Stimulated activated CD4-positive, alpha-beta T cell treated with anti-CD3 and anti-CD28 coated beads, Interleukin-15, amount 100 ng/mL, for 1 hour (primary cell): ENCODE data around the gene OPN1MW.
"Not testable (repeated sequence)": the region's sequence is repeated elsewhere in the genome, so short reads cannot be mapped to it uniquely, and the experiment has no call there.

ENCODE experiments used
- DNase-seq, 2 donors: peaks; one replicate each; pipeline ENCODE4 v3.0.0-alpha.2; 2020; ENCODE audit warnings: low read depth in 1 of 2, low spot score in 1 of 2

Gene OPN1MW

DNA sequence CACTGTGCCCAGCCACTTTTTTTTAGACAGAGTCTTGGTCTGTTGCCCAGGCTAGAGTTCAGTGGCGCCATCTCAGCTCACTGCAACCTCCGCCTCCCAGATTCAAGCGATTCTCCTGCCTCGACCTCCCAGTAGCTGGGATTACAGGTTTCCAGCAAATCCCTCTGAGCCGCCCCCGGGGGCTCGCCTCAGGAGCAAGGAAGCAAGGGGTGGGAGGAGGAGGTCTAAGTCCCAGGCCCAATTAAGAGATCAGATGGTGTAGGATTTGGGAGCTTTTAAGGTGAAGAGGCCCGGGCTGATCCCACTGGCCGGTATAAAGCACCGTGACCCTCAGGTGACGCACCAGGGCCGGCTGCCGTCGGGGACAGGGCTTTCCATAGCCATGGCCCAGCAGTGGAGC, at the start of gene OPN1MW:
OPN1MW (plus strand) TSS at position 301 of the 400 bp plus-strand sequence; CDS start at position 383, 82 bp downstream.
- not testable (repeated sequence) for DNase-seq

- DNase-seq = no peak
Measured at GRCh38 chrX:154135458-154136229, 46.8 kb upstream of the OPN1MW start.

DNA sequence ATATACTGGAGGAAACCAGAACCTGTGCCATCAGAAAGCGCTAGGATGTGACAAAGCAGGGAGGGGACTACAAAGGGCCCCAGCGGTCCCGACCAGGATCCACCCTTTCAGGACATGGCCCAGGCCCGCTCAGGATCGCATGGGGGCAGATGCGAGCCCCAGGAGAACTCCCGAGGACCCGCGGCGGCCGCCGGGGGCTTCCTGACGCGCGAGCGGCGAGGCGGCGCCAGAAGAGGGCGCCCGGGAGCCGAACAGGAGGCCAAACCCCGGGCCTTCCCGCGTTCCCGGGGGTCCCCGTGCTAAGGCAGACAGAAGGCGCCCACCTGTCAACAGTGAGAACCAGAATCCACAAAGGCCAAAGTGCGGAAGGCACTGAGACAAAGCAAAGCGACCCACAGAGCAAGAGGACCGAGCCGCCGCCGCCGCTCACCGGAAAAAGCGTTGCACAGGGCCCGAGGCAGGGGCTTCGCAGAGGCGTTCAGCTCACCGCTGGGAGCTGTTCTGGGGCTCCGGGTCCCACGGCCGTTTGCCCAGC, 45.7 kb upstream of the OPN1MW start:
- DNase-seq = peak; percentile 38 to 54

DNA sequence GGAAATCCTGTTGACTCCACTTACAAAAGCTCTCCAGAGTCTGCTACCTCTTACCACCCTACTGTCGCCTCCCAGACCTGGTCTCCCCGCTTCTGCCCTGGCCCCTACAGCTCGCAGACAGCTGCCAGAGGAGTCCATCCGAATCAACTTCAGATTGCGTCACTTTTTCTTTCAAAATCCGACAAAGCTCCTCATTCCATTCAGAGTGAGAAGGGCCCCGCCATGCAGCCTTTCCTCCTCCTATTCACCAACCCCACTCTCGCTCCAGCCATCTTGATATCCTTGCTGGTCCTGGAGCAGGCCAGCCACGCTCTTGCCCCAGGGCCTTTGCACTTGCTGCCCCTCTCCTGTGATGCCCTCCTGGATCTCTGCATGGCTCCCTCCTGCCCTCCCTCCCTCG, 43.5 kb upstream of the OPN1MW start:
- DNase-seq = no peak

GRCh38 chrX:154140206-154140605, 42.2 kb upstream of the OPN1MW start:
- DNase-seq = no peak

- DNase-seq = no peak
Measured at GRCh38 chrX:154140742-154141141, 41.7 kb upstream of the OPN1MW start.

GRCh38 chrX:154142386-154142785, 40.0 kb upstream of the OPN1MW start:
- no peak for DNase-seq

GRCh38 chrX:154142950-154143745, 39.2 kb upstream of the OPN1MW start:
- DNase-seq = no peak

- not testable (repeated sequence) for DNase-seq
Measured at GRCh38 chrX:154144010-154144409, 38.4 kb upstream of the OPN1MW start, which contains the start of gene OPN1LW. TSS of gene OPN1LW (plus strand) at chrX:154144243. CDS start at chrX:154144284, 41 bp downstream.

DNA sequence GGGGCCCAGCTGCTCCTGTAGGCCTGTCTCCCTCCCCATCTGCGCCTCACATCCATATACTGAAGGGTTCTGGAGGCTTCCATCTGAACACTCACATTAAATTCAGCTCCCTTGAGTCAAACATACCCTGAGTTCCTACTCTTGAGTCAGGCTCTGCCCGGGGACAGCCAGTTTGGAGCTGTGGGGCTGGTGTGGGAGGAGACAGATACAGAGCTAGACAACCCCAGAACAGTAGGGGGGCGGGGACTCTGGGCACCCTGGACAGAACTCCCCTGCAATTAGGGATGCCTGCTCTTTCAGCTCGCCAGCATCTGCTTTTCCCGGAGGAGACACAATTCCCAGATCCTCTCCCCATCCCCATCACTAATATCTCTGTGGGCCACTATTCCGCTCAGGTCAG, 31.4 kb upstream of the OPN1MW start:
- not testable (repeated sequence) for DNase-seq

DNA sequence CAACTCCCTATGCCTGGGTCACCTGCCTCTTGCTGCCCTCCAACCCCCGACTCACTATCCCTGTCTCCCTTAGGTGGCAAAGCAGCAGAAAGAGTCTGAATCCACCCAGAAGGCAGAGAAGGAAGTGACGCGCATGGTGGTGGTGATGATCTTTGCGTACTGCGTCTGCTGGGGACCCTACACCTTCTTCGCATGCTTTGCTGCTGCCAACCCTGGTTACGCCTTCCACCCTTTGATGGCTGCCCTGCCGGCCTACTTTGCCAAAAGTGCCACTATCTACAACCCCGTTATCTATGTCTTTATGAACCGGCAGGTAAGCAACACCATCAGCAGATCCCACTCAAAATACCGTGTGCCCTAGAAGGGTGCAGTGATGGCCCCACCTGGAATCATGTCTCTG, 26.2 kb upstream of the OPN1MW start:
- DNase-seq = not testable (repeated sequence)

DNA sequence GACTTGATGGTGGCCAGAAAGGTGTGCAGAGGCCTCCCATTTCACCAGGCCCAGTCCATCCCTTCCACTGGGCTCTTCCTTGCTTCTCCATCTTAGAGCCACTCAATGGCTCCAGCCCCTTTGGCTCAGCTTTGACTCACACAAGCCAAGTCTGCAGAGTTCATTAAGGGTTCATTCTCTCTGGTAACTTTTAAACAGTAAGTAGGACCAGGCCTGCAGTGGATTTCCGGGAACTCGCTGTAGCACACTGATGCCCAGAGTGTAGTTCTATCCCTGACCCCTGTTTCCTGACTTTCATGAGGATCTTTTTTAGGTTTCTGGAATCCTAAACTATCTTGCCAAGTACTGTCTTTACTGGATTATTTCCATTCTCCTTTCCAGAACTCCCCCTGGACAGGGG, 25.2 kb upstream of the OPN1MW start:
- not testable (repeated sequence) for DNase-seq

DNA sequence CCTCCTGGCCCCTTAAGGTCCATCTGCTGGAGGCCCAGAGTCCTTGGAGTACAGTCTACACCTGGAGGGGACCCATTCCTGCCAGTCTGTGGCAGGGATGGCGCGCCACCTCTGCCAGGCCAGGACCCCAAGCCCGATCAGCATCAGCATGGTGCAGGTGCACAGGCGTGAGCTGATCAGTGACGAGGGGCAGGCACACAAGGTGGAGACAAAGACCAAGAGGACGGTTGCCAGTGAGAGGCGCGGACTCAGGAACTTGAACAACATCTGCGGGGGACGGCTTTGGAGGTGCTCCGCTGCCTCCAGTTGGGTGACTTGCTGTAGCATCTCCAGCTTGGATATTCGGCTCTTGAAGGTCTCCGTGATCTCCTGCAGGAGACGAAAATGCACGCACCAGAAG, 23.1 kb upstream of the OPN1MW start:
- not testable (repeated sequence) for DNase-seq

GRCh38 chrX:154164902-154165301, 17.5 kb upstream of the OPN1MW start:
- DNase-seq = not testable (repeated sequence)

GRCh38 chrX:154168384-154168783, 14.0 kb upstream of the OPN1MW start:
- DNase-seq = not testable (repeated sequence)

- DNase-seq = not testable (repeated sequence)
Measured at GRCh38 chrX:154172535-154172943, 9.9 kb upstream of the OPN1MW start.

GRCh38 chrX:154174356-154174755, 8.0 kb upstream of the OPN1MW start:
- DNase-seq = not testable (repeated sequence)

GRCh38 chrX:154183794-154184193, 1.4 kb downstream of the OPN1MW start:
- not testable (repeated sequence) for DNase-seq

DNA sequence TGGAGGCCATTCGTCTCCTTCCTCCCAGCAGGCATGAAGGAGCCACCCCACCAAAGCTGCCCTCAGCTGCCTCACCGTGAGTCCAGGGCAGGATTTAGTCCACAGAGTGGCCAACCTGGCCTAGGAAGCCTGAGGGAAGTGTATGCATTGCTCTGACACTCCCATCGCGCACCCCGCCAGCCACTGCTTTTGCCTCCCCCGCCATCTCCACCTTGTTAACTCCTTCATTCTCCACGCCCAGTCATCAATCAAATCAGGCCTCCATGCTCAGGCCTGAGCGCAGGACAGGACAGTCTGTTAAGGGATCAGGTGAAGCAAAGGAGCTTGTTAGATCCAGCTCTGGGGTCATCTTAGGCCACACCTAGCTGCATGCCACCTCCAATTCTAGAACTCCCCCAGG, 10.4 kb downstream of the OPN1MW start:
- DNase-seq = not testable (repeated sequence)

GRCh38 chrX:154194316-154194715, 11.9 kb downstream of the OPN1MW start:
- DNase-seq = not testable (repeated sequence)

DNA sequence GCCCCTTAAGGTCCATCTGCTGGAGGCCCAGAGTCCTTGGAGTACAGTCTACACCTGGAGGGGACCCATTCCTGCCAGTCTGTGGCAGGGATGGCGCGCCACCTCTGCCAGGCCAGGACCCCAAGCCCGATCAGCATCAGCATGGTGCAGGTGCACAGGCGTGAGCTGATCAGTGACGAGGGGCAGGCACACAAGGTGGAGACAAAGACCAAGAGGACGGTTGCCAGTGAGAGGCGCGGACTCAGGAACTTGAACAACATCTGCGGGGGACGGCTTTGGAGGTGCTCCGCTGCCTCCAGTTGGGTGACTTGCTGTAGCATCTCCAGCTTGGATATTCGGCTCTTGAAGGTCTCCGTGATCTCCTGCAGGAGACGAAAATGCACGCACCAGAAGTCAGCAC, 14.1 kb downstream of the OPN1MW start:
- DNase-seq = not testable (repeated sequence)
